Neural crest cell (in vitro differentiated cells): ENCODE data around the gene GADD45G. TPM values are rescaled to one million over a fixed set of nuclear protein-coding genes. Genes with fewer than 3 reads are reported as not detected.

Experiments used
- DNase-seq: peaks from one replicate; pipeline ENCODE4 v3.0.0; 2021; ENCODE audit warnings: low read depth, mixed read lengths, low spot score
- H3K27ac Mint-ChIP-seq: one replicate; pipeline ENCODE4 v1.8.0; 2021; ENCODE audit warnings: mild to moderate bottlenecking, mixed read lengths; ENCODE audit not compliant: unreplicated experiment
- H3K27me3 Mint-ChIP-seq: 2 replicates; pipeline ENCODE4 v1.8.0; 2021; ENCODE audit warnings: low read depth, mild to moderate bottlenecking, mixed read lengths
- H3K36me3 Mint-ChIP-seq: 2 replicates; pipeline ENCODE4 v1.8.0; 2021; ENCODE audit warnings: low read depth, mild to moderate bottlenecking, mixed read lengths
- H3K4me1 Mint-ChIP-seq: 2 replicates; pipeline ENCODE4 v1.8.0; 2021; ENCODE audit warnings: mixed read lengths
- H3K4me3 Mint-ChIP-seq: one replicate; pipeline ENCODE4 v1.8.0; 2021; ENCODE audit warnings: mild to moderate bottlenecking, mixed read lengths
- H3K9me3 Mint-ChIP-seq: 2 replicates; pipeline ENCODE4 v1.8.0; 2021; ENCODE audit warnings: mixed read lengths
- total RNA-seq: library from RNA; stranded (reverse); gene quantifications from 2 replicates; pipeline ENCODE4 v1.2.1, GENCODE V29; 2021
- TF ChIP-seq, protein P1 (sequence below): fragments of 200-600 bp; sonication (generic); conservative IDR thresholded peaks from 2 replicates; pipeline ENCODE4 v1.5.0; 2021; ENCODE audit warnings: antibody characterized with exemption, mild to moderate bottlenecking

GADD45G gene
- total RNA-seq, 1 donor from 2014 or later: 11.9 TPM

DNA sequence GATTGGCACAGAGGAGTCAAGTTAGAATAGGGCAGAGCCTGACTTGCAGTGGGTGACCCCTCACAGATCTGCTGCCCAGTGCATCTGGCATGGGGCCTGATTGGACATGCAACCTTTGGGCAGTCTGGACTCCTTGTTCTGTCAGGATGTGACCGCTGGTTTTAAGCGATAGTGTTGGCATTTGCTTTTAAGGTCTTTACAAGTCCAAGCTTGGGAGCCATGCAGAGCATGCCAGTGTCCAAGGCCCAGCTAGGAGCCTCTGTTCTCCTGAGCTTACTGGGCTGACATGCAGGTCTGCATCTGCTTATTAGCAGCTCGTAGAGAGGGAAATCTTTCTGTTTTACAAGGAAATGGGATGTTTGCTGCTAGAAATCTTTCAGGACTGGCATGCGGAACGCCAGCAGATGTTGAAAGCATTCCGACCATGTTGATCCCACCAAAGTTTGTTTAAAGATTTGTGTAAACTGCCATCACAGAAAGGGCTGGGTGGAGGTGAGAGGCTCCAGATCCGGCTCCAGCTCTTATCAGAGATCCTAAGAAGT lies 27.5 kb downstream of the GADD45G start:
- TF ChIP-seq, protein P1, sequence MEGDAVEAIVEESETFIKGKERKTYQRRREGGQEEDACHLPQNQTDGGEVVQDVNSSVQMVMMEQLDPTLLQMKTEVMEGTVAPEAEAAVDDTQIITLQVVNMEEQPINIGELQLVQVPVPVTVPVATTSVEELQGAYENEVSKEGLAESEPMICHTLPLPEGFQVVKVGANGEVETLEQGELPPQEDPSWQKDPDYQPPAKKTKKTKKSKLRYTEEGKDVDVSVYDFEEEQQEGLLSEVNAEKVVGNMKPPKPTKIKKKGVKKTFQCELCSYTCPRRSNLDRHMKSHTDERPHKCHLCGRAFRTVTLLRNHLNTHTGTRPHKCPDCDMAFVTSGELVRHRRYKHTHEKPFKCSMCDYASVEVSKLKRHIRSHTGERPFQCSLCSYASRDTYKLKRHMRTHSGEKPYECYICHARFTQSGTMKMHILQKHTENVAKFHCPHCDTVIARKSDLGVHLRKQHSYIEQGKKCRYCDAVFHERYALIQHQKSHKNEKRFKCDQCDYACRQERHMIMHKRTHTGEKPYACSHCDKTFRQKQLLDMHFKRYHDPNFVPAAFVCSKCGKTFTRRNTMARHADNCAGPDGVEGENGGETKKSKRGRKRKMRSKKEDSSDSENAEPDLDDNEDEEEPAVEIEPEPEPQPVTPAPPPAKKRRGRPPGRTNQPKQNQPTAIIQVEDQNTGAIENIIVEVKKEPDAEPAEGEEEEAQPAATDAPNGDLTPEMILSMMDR: no peak
- H3K4me3 Mint-ChIP-seq: no peak overlapping the region
- DNase-seq: no peak
- no peaks in the 10 kb centered on the region for H3K4me1 Mint-ChIP-seq
- no peak overlapping the region for H3K27ac Mint-ChIP-seq
- no peaks in the 10 kb centered on the region for H3K9me3 Mint-ChIP-seq
- H3K36me3 Mint-ChIP-seq: no peaks in the 10 kb centered on the region
- H3K27me3 Mint-ChIP-seq: peaks cover 37% of the 10 kb centered on the region

DNA sequence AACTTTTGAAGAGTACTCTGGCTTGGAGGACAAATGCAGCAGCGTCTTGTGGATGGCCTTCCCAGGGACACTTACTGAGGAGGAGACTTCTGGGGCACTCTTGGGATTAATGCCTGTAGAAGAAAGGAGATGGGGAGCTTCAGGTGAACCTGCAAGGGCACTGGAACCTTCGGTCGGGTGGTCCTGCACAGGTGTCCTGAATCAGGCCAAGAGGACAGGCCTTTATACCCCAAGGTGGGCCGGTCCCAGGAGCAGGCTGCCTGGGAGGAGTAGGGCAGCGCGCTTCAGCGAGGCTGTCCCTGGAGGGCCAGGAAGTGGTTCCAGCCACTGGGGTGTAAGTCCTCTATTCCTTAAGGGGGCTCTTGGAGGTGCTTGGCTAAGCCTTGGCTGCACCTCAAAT lies 27.9 kb downstream of the GADD45G start:
- H3K4me3 Mint-ChIP-seq: no peak overlapping the region
- peaks cover 36% of the 10 kb centered on the region for H3K27me3 Mint-ChIP-seq
- TF ChIP-seq, protein P1: no peak
- no peaks in the 10 kb centered on the region for H3K9me3 Mint-ChIP-seq
- no peak for DNase-seq
- no peak overlapping the region for H3K27ac Mint-ChIP-seq
- no peaks in the 10 kb centered on the region for H3K4me1 Mint-ChIP-seq
- H3K36me3 Mint-ChIP-seq: no peaks in the 10 kb centered on the region

DNA sequence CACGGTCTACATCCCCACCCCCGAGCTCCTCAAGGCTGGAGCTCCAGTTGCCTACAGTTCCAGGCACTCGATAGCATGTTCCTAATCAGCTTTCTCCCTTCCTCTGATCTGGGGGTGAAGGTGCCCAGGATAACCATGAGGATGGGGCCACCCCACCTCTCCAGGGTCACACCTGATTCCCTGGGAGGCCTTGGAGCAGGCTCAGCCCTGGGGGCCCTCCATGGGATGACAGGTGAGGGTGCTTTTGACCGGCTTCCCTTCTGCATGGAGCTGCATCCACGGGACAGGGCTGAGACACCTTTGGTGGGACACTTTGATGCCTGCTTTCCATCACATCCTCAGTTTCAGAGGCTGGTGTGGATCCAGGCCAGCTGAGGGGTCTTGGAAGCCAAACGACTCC lies 28.6 kb downstream of the GADD45G start:
- no peaks in the 10 kb centered on the region for H3K4me1 Mint-ChIP-seq
- H3K27me3 Mint-ChIP-seq: peaks cover 34% of the 10 kb centered on the region
- no peak for DNase-seq
- no peak overlapping the region for H3K27ac Mint-ChIP-seq
- H3K36me3 Mint-ChIP-seq: no peaks in the 10 kb centered on the region
- H3K9me3 Mint-ChIP-seq: no peaks in the 10 kb centered on the region
- no peak overlapping the region for H3K4me3 Mint-ChIP-seq
- TF ChIP-seq, protein P1: no peak

DNA sequence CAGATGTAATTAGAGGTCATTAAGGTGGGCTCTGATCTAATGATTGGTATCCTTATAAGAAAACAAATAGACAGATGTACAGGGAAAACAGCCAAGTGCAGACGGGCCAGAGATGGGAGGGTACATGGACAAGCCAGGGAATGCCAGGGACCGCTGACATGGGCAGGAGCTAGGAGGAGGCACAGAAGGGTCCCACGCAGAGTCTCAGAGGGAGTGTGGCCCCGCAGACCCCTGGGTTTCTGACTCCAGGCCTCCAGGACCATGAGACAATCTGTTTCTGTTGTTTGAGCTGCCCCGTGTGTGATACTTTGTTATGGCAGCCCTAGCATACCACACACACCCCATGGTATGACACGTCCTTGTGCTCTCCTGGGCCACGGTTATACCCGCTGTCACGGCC lies 29.1 kb downstream of the GADD45G start:
- no peak for DNase-seq
- Mint-ChIP-seq H3K27ac (no peak overlapping the region), H3K4me3 (no peak overlapping the region), H3K4me1 (no peaks in the 10 kb centered on the region), H3K36me3 (no peaks in the 10 kb centered on the region), H3K9me3 (no peaks in the 10 kb centered on the region), H3K27me3 (peaks cover 31% of the 10 kb centered on the region)
- TF ChIP-seq, protein P1: no peak

DNA sequence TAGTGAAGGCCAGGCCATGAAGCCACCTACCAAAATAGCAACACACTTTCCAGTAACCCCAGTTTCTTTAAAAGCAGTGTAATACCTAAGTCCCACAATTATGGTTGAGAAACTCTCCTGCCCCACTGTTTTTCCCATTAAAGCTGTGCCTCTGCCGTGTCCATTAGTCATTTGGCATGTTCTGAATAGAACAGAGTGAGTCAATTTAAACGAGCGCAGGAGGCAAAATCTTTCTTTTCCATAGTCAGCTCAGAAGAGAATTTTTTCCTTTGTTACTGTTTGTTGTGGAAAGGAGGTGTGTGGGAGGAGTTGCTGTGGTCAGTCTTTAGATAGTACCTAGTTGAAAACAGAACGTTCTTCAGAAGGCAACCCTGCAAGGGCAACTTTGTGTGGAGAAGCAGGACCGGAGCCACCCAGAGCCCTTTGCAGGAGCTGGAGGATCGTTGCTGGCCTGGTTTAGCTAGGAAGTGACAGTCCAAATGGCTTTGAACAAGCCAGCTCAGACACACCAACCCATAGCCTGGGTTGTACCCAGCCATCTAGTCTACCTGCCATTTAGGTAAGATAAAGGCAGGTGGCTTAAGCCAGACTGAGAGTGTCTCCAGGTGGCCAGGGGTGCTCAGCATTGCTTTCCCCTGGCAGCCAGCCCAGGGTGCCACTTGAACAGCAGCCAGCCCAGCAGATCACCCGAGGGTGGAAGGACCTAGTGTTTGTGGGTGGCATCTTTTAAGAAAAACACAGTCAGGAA lies 30.4 kb downstream of the GADD45G start:
- Mint-ChIP-seq H3K9me3 (no peaks in the 10 kb centered on the region), H3K27me3 (peaks cover 23% of the 10 kb centered on the region), H3K36me3 (no peaks in the 10 kb centered on the region), H3K27ac (no peak overlapping the region), H3K4me3 (no peak overlapping the region), H3K4me1 (no peaks in the 10 kb centered on the region)
- no peak for DNase-seq
- TF ChIP-seq, protein P1: no peak
